Omental fat pad (tissue), 4 donors: Measurements from ENCODE around the gene ITM2C. TPM values are rescaled to one million over a fixed set of nuclear protein-coding genes. Genes with fewer than 3 reads are reported as not detected.

Experiments used
- ATAC-seq: fragments of 150-250 bp; one replicate; pipeline ENCODE4 v1.9.1; 2016; ENCODE audit warnings: mild to moderate bottlenecking, moderate library complexity; ENCODE audit not compliant: low FRiP score
- DNase-seq: peaks from one replicate; pipeline ENCODE4 v3.0.0-alpha.2; 2019; ENCODE audit warnings: low spot score
- CTCF ChIP-seq, 3 donors: fragments of 450-650 bp; IDR thresholded peaks; one replicate each; pipeline ENCODE4 v1.5.1; 2016 to 2017; ENCODE audit warnings: antibody characterized with exemption in 3 of 3, mild to moderate bottlenecking in 3 of 3, moderate library complexity in 2 of 3
- total RNA-seq, 4 donors: library from RNA; depleted of rRNA; stranded (reverse); fragments of >200 nt; gene quantifications; one replicate each; pipeline ENCODE4 v1.1.0, GENCODE V29; 2016

ITM2C gene
- total RNA-seq, 4 donors from 2014 or later: 17.9 to 35.9 (median 28.8) TPM

- DNase-seq (no peak), ATAC-seq (no peak)
- no peak for TF ChIP-seq CTCF (IDR thresholded peaks at IDR 0.05)
Observed at GRCh38 chr2:230908092-230908594, 43.4 kb downstream of the ITM2C start.

DNA sequence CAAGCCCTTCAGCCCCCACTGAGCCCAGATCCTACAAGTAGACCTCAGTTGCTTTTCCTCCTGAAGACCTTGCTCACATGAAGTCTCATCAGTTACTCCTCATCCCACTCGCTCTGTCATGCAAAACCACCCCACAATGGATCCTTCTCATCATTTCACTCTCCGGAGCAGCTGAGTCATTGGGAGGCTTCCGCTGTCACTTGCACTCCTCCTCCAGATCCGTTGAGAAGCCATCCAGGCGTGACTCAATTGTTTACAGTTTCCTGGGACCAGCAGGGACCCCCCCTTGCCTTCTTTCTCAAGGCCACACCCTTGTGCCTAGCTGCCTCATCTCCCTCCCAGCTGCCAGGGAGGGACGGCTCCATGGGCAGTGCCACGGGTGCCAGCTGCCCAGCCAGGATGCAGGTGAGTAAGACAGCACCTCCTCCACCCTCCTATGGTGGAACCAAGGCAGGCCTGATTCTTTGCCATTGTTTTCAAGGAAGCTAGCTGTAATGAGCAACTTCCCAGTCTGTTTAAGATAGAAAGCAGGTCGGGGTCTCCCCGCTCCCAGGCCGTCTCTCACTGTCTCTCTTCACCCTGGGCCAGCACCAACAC is 44.0 kb downstream of the ITM2C start:
- DNase-seq: no peak
- TF ChIP-seq CTCF (IDR thresholded peaks at IDR 0.05): no peak
- no peak for ATAC-seq

- no peak for ATAC-seq
- no peak for TF ChIP-seq CTCF (IDR thresholded peaks at IDR 0.05)
- DNase-seq: no peak
Observed at GRCh38 chr2:230909841-230910545, 45.3 kb downstream of the ITM2C start.

GRCh38 chr2:230910546-230911177 is 45.9 kb downstream of the ITM2C start:
- DNase-seq: no peak

DNA sequence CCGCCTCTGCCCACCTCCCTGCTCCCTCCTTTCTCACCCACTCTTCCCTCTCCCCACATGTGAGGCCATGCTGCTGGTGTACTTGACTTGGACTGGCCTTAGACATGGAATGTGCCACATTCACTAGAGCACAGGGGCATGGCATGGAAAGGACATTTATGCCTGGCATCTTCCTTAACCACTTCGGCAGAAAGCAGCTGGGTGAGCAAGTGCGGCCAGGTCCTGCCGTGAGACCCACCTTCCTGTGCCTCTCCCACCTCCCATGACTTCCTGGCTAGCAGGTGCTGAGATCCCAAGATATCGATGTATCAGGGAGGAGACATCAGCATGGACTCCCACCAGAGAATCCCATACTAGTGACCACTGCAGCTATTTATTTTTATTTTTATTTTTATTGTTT is 47.3 kb downstream of the ITM2C start:
- no peak for TF ChIP-seq CTCF (IDR thresholded peaks at IDR 0.05)
- DNase-seq: no peak
- no peak for ATAC-seq

More at GRCh38 chr2:230910546-230911177, 45.9 kb downstream of the ITM2C start:
- ATAC-seq: no peak
- TF ChIP-seq CTCF (IDR thresholded peaks at IDR 0.05): no peak

- DNase-seq (no peak), ATAC-seq (no peak)
- TF ChIP-seq CTCF (IDR thresholded peaks at IDR 0.05): no peak
Observed at GRCh38 chr2:230912724-230913123, 48.0 kb downstream of the ITM2C start.
